Aortic smooth muscle cell (primary cell): ENCODE results near the gene GPR89A. TPM values are rescaled to one million over a fixed set of nuclear protein-coding genes. Genes with fewer than 3 reads are reported as not detected.

Source experiments
- total RNA-seq: library from RNA; depleted of rRNA; stranded (reverse); fragments of >200 nt; gene quantifications from 2 replicates; pipeline ENCODE4 v1.2.3, GENCODE V29; 2014

The GPR89A gene
- total RNA-seq = 21.2 and 23.8 TPM in 2 replicates

DNA sequence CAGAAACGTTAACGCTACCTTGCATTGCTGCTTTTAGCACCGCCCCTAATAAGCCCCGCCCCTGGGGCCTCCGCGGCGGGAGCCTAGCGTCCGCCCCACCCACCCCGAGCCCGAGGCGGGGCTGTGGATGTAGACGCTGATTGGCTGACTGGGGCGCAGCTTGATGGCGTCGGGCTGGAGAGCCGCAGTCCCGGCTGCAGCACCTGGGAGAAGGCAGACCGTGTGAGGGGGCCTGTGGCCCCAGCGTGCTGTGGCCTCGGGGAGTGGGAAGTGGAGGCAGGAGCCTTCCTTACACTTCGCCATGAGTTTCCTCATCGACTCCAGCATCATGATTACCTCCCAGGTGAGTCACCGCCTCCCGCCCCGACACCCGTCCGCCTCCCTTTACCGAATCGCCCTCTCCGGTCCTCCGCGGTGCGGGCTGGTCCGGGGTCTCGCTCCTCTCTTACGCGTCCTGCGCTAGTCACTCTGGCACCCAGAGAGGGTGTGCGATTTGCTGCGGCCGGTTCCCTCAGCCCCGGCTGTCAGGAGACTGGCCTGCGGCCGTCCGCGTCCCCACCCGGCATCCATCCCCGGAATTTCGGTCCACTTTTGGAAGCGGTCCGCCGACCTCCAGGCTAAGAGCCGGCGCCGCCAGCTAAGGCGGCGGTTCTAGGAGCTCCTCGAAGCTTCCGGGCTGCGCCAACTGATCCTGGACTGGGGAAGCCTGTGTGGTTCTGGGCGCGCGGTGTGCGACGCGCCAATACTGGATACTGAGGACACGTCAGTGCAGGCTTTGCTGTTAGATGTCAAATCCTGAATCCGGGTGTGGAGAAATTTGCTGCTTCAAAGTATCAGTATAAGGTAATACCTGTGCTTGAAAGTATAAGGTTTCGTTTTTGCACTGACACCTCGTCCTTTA, at the start of gene GPR89A:
Gene GPR89A (plus strand): TSS at position 156 of the 901 bp plus-strand sequence. CDS start 146 bp downstream, at position 302.

DNA sequence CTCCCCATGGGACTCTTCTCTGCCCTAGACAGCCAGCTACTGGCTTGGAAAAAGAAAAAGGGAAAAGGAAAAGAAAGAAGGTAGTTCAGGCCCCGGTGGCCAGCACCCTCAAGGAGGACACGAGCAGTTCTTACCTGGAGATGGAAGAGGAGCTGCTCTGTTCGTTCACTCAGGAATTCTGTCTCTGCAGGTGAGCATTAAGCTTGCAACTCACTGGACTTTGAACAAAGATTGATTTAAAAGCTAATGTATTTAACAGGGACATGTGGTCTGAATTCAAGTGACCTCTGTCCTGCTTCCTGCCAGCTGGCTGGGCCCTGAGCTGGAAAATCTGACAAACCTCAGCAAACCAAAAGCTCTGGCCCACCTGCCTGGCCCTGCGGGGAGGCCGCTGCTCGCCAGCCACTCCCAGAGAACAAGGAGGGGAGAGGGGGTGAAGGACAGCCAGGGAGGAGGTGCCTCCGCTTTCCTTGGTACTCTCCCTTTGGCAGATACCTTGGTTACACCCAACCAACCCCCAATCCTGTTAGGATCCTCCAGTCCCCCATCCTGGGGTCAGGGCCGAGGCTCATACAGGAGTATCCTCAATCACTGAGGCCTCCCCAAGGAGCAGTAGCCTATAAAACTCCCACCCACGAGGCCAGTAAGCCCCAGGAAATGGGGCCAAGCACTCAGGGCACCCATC, 99.5 kb downstream of the GPR89A start, which contains the start of gene PDZK1:
Gene PDZK1 (minus strand): TSS at position 186 of the 685 bp plus-strand sequence. CDS start 19,347 bp downstream, outside the sequence.

DNA sequence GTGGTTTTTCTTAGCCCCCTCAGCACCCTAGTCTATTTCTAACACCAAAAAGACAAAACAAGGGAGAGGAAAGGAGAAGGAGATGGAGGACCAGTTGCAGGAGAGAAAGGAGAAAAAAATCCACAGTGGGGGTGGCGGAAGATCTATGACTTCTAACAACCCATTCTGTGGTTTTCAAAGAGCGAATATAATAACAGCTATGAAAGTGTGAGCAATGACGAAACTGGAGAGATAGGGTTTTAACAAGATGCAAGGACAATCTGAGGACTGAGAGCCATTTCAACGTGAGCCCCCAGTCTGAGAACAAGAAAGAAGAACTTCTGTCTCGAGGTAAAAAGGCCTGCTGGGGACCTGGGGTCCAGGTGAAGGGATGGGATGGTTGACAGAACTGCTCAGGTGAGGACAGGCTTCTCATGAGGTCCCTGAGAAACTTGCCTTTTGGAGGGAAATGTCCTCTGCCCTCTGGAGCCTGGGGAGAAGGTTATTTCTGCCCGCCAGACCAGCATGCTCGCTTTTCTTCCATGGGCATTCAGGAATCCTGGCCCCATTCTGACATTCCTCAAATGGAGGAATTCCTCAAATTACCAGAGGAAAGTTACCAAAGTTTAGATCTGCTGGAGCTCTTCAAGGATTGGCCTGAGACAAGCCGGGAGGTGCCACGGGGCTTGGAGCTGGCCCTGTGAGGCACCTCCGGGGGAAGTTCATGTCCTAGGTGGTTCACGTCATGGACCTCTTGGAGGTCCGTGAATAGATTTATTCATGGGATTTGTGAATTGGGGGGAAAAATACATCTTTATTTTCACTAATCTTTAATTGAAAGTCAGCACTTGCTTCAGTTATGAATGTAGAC, 111.7 kb downstream of the GPR89A start, which contains the start of gene CD160:
Gene CD160 (plus strand): TSS at position 270 of the 850 bp plus-strand sequence. CDS start 8,829 bp downstream, outside the sequence.

Other genes with a start within 250 kb of the GPR89A start
- gene NBPF20, start 182.4 kb upstream of the GPR89A start, total RNA-seq = 2.1 and 2.9 TPM in 2 replicates
- 0.40 and 0.75 TPM in 2 replicates for gene PDZK1, start 99.4 kb downstream of the GPR89A start, total RNA-seq
- not detected in 2 replicates for gene CD160, start 111.5 kb downstream of the GPR89A start, total RNA-seq
- gene RNF115, start 216.1 kb downstream of the GPR89A start, total RNA-seq = 11.9 and 17.2 TPM in 2 replicates
- gene POLR3C, start 216.2 kb downstream of the GPR89A start, total RNA-seq = 30.8 and 32.3 TPM in 2 replicates
- gene NUDT17, start 237.6 kb downstream of the GPR89A start, total RNA-seq = 3.7 and 4.1 TPM in 2 replicates